ENCODE data around the gene PSMD11. TPM values are rescaled to one million over a fixed set of nuclear protein-coding genes. Genes with fewer than 3 reads are reported as not detected.
"Not testable (repeated sequence)": the region's sequence is repeated elsewhere in the genome, so short reads cannot be mapped to it uniquely, and the experiment has no call there.

PSMD11 gene
- total and polyA plus RNA-seq, 3 donors from 2014 or later, result 53.2 to 99.0 (median 59.3) TPM

DNA sequence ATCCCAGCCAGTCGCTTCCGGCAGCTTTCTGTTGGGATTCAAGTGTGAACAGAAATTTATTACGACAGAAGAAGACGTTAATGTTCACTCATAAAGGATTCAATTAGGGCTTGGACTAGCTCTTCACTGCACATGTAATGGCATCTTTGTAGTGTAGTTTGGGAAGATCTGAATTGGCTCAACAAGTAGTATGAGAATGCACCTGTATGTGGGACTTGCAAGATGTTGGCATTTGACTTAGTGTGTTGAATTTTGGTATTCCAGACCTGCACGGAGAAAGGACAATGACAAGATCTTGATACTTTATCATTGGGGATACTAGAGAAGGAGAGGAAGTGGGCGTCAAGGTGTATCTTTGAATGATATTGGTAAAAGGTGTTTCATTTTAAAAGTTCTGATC, 1.2 kb downstream of the PSMD11 start:
- no peak for DNase-seq
- no peak for TF ChIP-seq POLR2A (IDR thresholded peaks at IDR 0.05)
- TF ChIP-seq, protein P1, sequence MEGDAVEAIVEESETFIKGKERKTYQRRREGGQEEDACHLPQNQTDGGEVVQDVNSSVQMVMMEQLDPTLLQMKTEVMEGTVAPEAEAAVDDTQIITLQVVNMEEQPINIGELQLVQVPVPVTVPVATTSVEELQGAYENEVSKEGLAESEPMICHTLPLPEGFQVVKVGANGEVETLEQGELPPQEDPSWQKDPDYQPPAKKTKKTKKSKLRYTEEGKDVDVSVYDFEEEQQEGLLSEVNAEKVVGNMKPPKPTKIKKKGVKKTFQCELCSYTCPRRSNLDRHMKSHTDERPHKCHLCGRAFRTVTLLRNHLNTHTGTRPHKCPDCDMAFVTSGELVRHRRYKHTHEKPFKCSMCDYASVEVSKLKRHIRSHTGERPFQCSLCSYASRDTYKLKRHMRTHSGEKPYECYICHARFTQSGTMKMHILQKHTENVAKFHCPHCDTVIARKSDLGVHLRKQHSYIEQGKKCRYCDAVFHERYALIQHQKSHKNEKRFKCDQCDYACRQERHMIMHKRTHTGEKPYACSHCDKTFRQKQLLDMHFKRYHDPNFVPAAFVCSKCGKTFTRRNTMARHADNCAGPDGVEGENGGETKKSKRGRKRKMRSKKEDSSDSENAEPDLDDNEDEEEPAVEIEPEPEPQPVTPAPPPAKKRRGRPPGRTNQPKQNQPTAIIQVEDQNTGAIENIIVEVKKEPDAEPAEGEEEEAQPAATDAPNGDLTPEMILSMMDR (IDR thresholded peaks at IDR 0.05), result no peak
- WGBS, 2 donors, result 9 to 16% methylated on average over 6 of the region's 6 CpGs
- Histone ChIP-seq H3K4me3 (peak overlapping the region; percentile 81 to 86), H3K27ac (peak overlapping the region in 1 of 2 donors; percentile 76), H3K9me3 (no peaks in the 10 kb centered on the region), H3K36me3 (ENCODE audit: low read depth, missing control alignments) (no peaks in the 10 kb centered on the region), H3K4me1 (peaks cover 3% of the 10 kb centered on the region), H3K27me3 (no peaks in the 10 kb centered on the region)
- intact Hi-C loops (cut with DNase I; ENCODE audit: low total_unique reads), result no loop called here

DNA sequence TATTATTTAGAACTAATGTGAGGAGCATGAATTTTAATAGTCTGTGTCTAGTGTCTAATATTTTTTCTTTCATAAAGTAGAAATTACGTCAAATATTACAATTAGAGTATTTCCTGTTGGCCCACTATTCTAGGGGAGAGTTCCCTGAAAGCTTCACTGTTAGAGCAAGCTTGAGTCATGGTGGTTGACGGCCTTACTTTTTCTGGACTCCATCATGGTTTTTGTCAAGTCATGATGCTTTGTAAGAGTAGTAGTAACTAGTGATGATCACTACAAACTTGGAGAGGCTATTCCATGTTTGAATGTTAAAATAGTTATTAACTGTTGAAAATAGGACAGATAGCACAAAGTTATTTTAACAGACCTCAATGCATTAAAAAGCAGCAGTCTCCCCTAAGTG, 1.7 kb downstream of the PSMD11 start:
- no peak overlapping the region for H3K27ac ChIP-seq
- no peak overlapping the region for H3K4me3 ChIP-seq
- TF ChIP-seq, protein P1 (IDR thresholded peaks at IDR 0.05), result no peak
- TF ChIP-seq POLR2A (IDR thresholded peaks at IDR 0.05), result no peak
- H3K36me3 ChIP-seq (ENCODE audit: low read depth, missing control alignments), result no peaks in the 10 kb centered on the region
- peaks cover 3% of the 10 kb centered on the region for H3K4me1 ChIP-seq
- no peak for DNase-seq
- WGBS, 2 donors, result 54 to 63% methylated on average over 2 of the region's 2 CpGs
- no peaks in the 10 kb centered on the region for H3K9me3 ChIP-seq
- H3K27me3 ChIP-seq, result no peaks in the 10 kb centered on the region
- intact Hi-C loops (cut with DNase I; ENCODE audit: low total_unique reads), result no loop called here

DNA sequence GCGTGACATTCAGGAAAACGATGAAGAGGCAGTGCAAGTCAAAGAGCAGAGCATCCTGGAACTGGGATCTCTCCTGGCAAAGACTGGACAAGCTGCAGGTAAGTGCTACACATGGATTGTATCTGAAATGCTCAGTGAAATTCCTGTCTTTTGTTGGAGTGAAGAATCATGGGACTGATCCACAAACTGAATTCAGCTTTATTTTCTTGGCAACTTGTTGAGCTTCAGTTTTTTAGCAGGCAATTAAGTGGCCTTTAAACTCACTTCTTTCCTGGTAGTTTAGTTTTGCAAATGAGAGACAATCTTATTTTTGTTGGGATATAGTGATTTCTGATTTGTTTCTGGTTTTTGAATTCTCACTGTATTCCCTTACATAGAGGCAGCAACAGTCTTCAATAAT, 2.6 kb downstream of the PSMD11 start:
- Histone ChIP-seq H3K36me3 (ENCODE audit: low read depth, missing control alignments) (no peaks in the 10 kb centered on the region), H3K4me3 (no peak overlapping the region), H3K27ac (no peak overlapping the region), H3K4me1 (peaks cover 3% of the 10 kb centered on the region), H3K27me3 (no peaks in the 10 kb centered on the region), H3K9me3 (no peaks in the 10 kb centered on the region)
- WGBS, 2 donors, result 80 to 86% methylated on average over 2 of the region's 2 CpGs
- no peak for TF ChIP-seq POLR2A (IDR thresholded peaks at IDR 0.05)
- TF ChIP-seq, protein P1 (IDR thresholded peaks at IDR 0.05), result no peak
- intact Hi-C loops (cut with DNase I; ENCODE audit: low total_unique reads), result no loop called here
- no peak for DNase-seq

DNA sequence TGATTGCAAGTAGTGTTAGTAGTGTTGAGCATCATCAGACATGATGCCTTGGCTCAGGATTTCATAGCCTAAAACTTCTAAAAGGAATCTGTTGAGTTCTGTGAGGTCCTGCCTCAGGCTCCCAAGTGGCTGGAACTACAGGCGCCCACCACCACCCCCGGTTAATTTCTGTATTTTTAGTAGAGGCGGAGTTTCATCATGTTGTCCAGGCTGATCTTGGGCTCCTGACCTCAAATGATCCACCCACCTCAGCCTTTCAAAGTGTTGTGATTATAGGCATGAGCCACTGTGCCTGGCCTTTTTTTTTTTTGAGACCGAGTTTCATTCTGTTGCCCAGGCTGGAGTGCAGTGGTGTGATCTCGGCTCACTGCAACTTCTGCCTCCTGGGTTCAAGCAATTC, 5.7 kb downstream of the PSMD11 start:
- Histone ChIP-seq H3K4me3 (no peak overlapping the region), H3K4me1 (peaks cover 3% of the 10 kb centered on the region), H3K27ac (no peak overlapping the region), H3K27me3 (no peaks in the 10 kb centered on the region), H3K36me3 (ENCODE audit: low read depth, missing control alignments) (no peaks in the 10 kb centered on the region), H3K9me3 (no peaks in the 10 kb centered on the region)
- TF ChIP-seq, protein P1 (IDR thresholded peaks at IDR 0.05), result no peak
- TF ChIP-seq POLR2A (IDR thresholded peaks at IDR 0.05), result no peak
- DNase-seq, result no peak
- intact Hi-C loops (cut with DNase I; ENCODE audit: low total_unique reads), result no loop called here
- 91 to 98% methylated on average over 5 of the region's 5 CpGs for WGBS, 2 donors

DNA sequence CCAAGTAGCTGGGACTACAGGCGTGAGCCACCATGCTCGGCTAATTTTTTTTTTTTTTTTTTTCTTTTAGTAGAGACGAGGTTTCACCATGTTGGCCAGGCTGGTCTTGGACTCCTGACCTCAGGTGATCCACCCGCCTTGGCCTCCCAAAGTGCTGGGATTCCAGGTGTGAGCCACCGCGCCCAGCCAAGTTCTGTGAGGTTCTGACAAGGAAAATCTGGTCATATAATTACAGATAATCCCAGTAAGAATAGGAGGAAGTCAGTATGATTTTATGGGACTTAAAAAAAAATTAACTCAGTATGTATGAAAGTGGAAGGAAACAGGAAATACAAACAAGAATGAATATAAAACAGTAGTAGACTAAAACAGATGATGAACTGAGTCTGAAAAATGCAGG, 6.1 kb downstream of the PSMD11 start:
- H3K36me3 ChIP-seq (ENCODE audit: low read depth, missing control alignments); intact Hi-C loops (cut with DNase I; ENCODE audit: low total_unique reads); DNase-seq; H3K27me3 ChIP-seq; H3K4me1 ChIP-seq; H3K27ac ChIP-seq; H3K4me3 ChIP-seq; H3K9me3 ChIP-seq: not testable (repeated sequence)
- WGBS, 2 donors, result 94 to 95% methylated on average over 6 of the region's 6 CpGs
